OCI-LY7 (cell line): ENCODE measurements around the gene TRIM38. TPM values are rescaled to one million over a fixed set of nuclear protein-coding genes. Genes with fewer than 3 reads are reported as not detected.
"Not testable (repeated sequence)": the region's sequence is repeated elsewhere in the genome, so short reads cannot be mapped to it uniquely, and the experiment has no call there.

Experiments used
- BruUV-seq: library from RNA; stranded (reverse); fragments of 400-500 nt; replicated peaks from 2 replicates; lab custom pipeline; 2021; lab: Mats Ljungman, UMichigan
- CTCF ChIA-PET: fragments of 300-600 bp; sonication (Branson Sonifier 250); formaldehyde crosslinking; loops from one replicate; lab custom pipeline; 2022; ENCODE audit warnings: antibody characterized with exemption; ENCODE audit not compliant: unreplicated experiment; lab: Charles Lee
- POLR2A ChIA-PET: fragments of 300-600 bp; sonication (Branson Sonifier 250); formaldehyde crosslinking; loops from one replicate; lab custom pipeline; 2022; ENCODE audit warnings: antibody characterized with exemption; lab: Charles Lee
- DNase-seq: peaks from one replicate; pipeline ENCODE4 v3.0.0-alpha.2; 2015; ENCODE audit warnings: low spot score
- H2AFZ ChIP-seq: fragments of 200-600 bp; sonication (generic), shearing (Covaris generic); 2 replicates; pipeline ENCODE4 v1.6.1; 2014; ENCODE audit warnings: mild to moderate bottlenecking, antibody characterized with exemption, low read length, moderate library complexity
- H3K27ac ChIP-seq: fragments of 200-600 bp; sonication (generic); 2 replicates; pipeline ENCODE4 v1.5.1; 2014; ENCODE audit warnings: mixed run types, low read depth, mild to moderate bottlenecking, moderate library complexity, low read length, inconsistent platforms; ENCODE audit not compliant: poor library complexity, severe bottlenecking
- H3K36me3 ChIP-seq: fragments of 200-600 bp; sonication (generic); 2 replicates; pipeline ENCODE4 v1.6.1; 2014; ENCODE audit warnings: mild to moderate bottlenecking, antibody characterized with exemption, low read length, moderate library complexity, mixed read lengths; ENCODE audit not compliant: insufficient read depth
- H3K4me1 ChIP-seq: fragments of 200-600 bp; sonication (generic); 2 replicates; pipeline ENCODE4 v1.5.1; 2014; ENCODE audit warnings: mild to moderate bottlenecking, low read length; ENCODE audit not compliant: insufficient read depth, poor library complexity, severe bottlenecking
- H3K4me2 ChIP-seq: fragments of 200-600 bp; sonication (generic); 2 replicates; pipeline ENCODE4 v1.6.1; 2014; ENCODE audit warnings: mild to moderate bottlenecking, low read length
- H3K4me3 ChIP-seq: fragments of 200-600 bp; sonication (generic); 2 replicates; pipeline ENCODE4 v1.5.1; 2014; ENCODE audit warnings: mild to moderate bottlenecking, low read depth, low read length; ENCODE audit not compliant: poor library complexity, severe bottlenecking
- H3K79me2 ChIP-seq: fragments of 200-600 bp; sonication (generic); 2 replicates; pipeline ENCODE4 v1.6.1; 2016; ENCODE audit warnings: low read depth, mild to moderate bottlenecking, low read length, moderate library complexity, mixed read lengths; ENCODE audit not compliant: insufficient read depth
- H3K9me2 ChIP-seq: fragments of 200-600 bp; sonication (generic); 2 replicates; pipeline ENCODE4 v1.6.1; 2016; ENCODE audit warnings: mild to moderate bottlenecking, low read length, mixed read lengths; ENCODE audit not compliant: insufficient read depth
- H3K9me3 ChIP-seq: fragments of 200-600 bp; sonication (generic); 2 replicates; pipeline ENCODE4 v1.6.1; 2014; ENCODE audit warnings: mild to moderate bottlenecking, mixed run types, low read length, mixed read lengths
- H4K20me1 ChIP-seq: fragments of 200-600 bp; sonication (generic); 2 replicates; pipeline ENCODE4 v1.6.1; 2014; ENCODE audit warnings: mild to moderate bottlenecking, antibody characterized with exemption, low read length, moderate library complexity, mixed read lengths; ENCODE audit not compliant: insufficient read depth
- CTCF ChIP-seq: fragments of 200-600 bp; sonication (generic); conservative IDR thresholded peaks from 2 replicates; pipeline ENCODE4 v1.5.1; 2014; ENCODE audit warnings: mild to moderate bottlenecking, antibody characterized with exemption, low read length, moderate library complexity, mixed read lengths
- EZH2phosphoT487 ChIP-seq: fragments of 200-600 bp; sonication (generic); IDR thresholded peaks from 2 replicates; pipeline ENCODE4 v1.6.1; 2018; ENCODE audit warnings: low read depth, borderline replicate concordance, mild to moderate bottlenecking, mixed run types, antibody characterized with exemption, low read length, moderate library complexity, mixed read lengths
- intact Hi-C: fragments of 100-400 bp; cut with micrococcal nuclease; formaldehyde crosslinking; loops from one replicate; pipeline ENCODE4 v1.10.0; 2022; ENCODE audit not compliant: unreplicated experiment
- total RNA-seq, 2 experiments: library from RNA; depleted of rRNA in 1 of 2; stranded (reverse); fragments of >200 nt in 1 of 2; shearing (Covaris generic) in 1 of 2; gene quantifications; 2 replicates each; pipeline ENCODE4 v1.2.3, GENCODE V29; 2014 to 2022

The TRIM38 gene
- total RNA-seq, 2 experiments from 2014 or later, result 12.8 to 14.8 TPM

DNA sequence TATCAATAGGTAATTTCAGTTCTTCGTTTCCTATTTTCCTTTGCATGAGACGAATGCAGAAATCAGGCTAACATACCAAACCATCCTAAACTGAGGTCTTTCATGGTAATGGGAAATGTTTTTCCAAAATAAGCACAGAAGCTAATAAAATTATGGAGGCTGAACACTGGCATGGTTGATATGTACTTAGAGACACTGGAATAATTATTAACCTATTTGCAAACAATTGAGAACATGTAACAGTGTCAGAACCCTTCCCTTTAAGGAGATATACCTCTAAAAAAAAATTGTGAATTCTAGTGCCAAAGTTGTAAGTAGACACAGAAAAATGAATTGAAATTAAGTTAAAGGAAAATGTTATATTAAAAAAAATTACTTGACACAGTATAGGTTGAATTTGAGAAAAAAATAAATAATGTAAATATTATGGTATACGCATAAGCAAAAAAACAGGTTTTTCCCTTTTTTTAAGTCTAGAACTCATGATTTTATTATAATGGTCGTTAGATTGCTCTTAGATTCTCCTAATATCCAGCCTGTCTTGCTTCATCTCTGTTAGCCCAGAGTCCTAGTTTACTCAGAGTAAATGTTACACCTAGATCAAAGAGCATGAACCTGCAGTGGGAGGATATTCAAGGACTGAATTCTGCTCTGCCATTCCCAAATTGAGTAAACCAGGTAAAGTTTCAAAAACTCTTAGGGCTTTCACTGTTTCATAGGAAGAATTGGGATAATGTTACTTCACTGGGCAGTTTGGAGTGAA lies 33.9 kb upstream of the TRIM38 start:
- no peaks in the 10 kb centered on the region for H3K9me2 ChIP-seq
- H3K4me1 ChIP-seq, result no peaks in the 10 kb centered on the region
- no peaks in the 10 kb centered on the region for H3K36me3 ChIP-seq
- H2AFZ ChIP-seq, result no peak overlapping the region
- intact Hi-C loops, result no loop called here
- BruUV-seq, result no TSS peak
- no peaks in the 10 kb centered on the region for H4K20me1 ChIP-seq
- no peak overlapping the region for H3K27ac ChIP-seq
- DNase-seq, result no peak
- H3K4me2 ChIP-seq, result no peak overlapping the region
- no peak overlapping the region for H3K4me3 ChIP-seq
- H3K79me2 ChIP-seq, result no peaks in the 10 kb centered on the region
- TF ChIP-seq EZH2phosphoT487, result no peak
- TF ChIP-seq CTCF, result no peak
- no peaks in the 10 kb centered on the region for H3K9me3 ChIP-seq
- POLR2A ChIA-PET, result interaction anchor here (1.3 kb wide), 1 partner anchor 28 kb away, joined by 3 read pairs; no protein-coding TSS in a partner anchor
- CTCF ChIA-PET, result no interaction called here

DNA sequence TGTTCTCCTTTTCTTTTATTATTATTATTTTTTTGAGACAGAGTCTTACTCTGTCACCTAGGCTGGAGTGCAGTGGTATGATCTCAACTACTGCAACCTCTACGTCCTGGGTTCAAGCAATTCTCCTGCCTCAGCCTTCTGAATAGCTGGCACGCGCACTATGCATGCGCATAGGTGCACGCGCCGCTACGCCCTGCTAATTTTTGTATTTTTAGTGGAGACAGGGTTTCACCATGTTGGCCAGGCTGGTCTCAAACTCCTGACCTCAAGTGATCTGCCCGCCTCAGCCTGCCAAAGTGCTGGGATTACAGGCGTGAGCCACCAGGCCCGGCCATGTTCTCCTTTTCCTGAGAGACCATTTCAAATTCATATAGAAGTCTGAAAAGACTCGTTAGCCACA lies 32.8 kb upstream of the TRIM38 start:
- BruUV-seq, CTCF ChIA-PET: not testable (repeated sequence)

GRCh38 chr6:25930532-25931410 lies 31.8 kb upstream of the TRIM38 start, which contains the start of gene SLC17A2:
Gene SLC17A2, minus strand, starts transcription at chr6:25930691. Its CDS starts 4,895 bp downstream, at chr6:25925796.
- Histone ChIP-seq H3K27ac (no peak within 1 kb of the TSS), H3K4me1 (no peaks in the 10 kb centered on the region), H3K9me2 (no peaks in the 10 kb centered on the region), H4K20me1 (no peaks in the 10 kb centered on the region), H2AFZ (no peak within 1 kb of the TSS), H3K36me3 (no peaks in the 10 kb centered on the region), H3K4me2 (no peak within 1 kb of the TSS), H3K4me3 (no peak within 1 kb of the TSS), H3K9me3 (no peaks in the 10 kb centered on the region), H3K79me2 (no peaks in the 10 kb centered on the region)
- ChIA-PET POLR2A (interaction anchor here (0.6 kb wide), 1 partner anchor 36 kb away, joined by 3 read pairs; no protein-coding TSS in a partner anchor), CTCF (interaction anchor here (0.6 kb wide), 1 partner anchor 217 kb away, joined by 3 read pairs; no protein-coding TSS in a partner anchor)
- intact Hi-C loops, result no loop called here
- no TSS peak for BruUV-seq
- DNase-seq, result no peak
- TF ChIP-seq CTCF (no peak), EZH2phosphoT487 (no peak)

More for the DNA sequence above, 32.8 kb upstream of the TRIM38 start:
- H3K79me2 ChIP-seq, H3K9me2 ChIP-seq, H3K4me1 ChIP-seq, H3K4me3 ChIP-seq, H2AFZ ChIP-seq, H4K20me1 ChIP-seq, H3K9me3 ChIP-seq, H3K36me3 ChIP-seq, H3K27ac ChIP-seq, H3K4me2 ChIP-seq, DNase-seq, POLR2A ChIA-PET, intact Hi-C loops: not testable (repeated sequence)
